ENCODE data around the gene TMPRSS3.

Gene TMPRSS3

DNA sequence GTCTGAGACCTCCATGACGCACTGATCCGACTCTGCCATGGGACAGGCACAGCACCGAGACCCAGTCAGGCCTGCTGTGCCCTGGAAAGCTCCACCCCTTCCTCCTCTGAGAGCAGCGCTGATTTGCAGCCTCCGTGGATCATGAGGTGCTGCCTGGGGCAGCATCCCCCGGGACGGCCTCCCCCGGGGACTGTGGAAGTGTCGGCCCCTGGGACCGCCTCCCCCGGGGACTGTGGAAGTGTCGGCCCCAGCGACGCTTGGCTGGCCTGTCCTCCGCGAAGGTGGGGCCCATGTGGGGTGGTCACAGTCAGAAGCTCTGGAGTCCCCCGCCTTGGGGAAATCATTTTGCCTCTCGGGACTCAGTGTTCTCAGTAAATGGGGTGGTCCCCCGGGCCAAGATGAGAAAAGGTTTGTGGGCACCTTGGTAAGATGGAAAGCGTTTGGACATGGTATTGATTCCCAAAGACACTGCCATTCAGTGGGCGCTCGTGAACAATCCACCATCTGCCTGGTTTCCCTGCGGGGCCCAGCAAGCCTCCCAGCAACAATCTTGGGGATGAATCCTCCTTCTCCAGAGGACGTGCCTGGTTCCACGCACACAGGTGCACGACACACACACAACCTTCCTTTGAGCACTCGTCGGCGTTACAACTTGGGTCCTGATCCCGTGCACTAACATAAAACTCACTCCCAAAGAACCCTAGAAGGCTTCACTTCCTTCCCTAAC is 48.1 kb downstream of the TMPRSS3 start:
- DNase-seq = peak; percentile 1

DNA sequence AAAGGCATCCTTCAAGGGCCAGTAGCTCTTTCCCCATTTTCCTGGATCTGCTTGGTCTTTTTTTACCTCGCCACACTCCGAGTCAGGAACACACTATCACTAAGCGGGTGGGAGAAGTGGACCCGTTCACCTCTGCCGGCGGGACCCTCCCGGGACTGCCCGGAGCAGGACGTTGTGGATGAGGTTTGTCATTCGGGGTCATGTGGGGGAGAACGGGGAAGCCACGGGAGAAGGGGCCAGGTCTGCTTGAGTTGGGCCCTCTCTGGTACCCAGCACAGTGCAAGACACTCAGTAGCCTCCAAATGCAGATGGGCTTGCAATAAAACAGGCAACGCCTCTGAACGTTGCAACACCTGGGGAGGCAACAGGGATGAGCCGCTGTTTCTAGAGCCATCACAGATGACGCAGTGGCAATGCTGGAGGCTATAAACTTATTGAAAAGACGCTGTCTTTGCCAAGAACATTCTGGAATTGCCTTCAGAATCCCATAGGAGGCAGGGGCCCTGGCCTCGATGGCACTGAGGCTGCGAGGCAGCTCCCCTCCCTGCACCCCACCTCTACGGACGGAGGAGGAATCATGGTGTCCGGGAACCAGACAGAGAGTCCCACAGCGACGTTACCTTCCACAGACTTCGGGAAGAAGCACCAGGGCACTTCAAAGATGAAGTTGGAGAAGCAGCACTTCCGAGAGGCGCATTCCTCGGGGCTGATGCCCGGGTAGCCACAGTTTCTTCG is 48.8 kb downstream of the TMPRSS3 start:
- peak; percentile 0 for DNase-seq

DNA sequence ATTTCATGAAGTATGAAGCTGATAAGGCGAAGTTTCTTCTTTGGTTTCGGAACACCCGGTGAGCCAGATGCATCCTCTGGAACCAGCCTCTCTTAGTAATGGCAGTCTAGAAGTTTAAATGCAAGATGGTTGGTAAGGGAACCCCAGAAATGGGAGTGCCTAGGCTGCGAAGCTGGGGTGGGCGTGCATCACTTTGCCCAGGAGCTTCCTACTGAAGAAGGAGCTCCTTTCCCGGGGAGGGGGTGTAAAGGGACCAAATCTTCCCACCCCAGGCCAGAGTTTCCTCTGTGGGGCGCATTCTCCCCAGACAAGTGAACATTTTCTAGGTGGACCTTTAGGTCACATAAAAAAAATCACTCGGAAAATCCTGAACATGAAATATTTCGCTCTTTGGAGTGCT is 49.4 kb downstream of the TMPRSS3 start:
- DNase-seq = peak; percentile 0

DNA sequence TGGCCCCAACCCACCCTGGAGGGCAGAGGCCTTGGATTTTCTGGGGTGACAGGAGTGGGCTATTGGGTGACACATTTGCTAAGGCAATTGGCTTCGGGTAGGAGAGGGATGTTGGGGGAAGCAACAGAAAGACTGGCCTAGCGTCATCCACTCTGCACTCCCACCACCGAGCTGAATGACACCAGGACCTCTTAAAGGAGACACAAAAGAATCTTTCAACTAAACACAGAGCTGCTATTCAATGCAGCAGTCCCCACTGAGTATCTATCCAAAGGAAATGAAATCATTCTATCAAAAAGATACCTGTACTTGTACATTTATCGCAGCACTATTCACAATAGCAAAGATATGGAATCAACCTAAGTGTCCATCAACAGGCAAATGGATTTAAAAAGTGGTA is 51.2 kb downstream of the TMPRSS3 start:
- DNase-seq = no peak

DNA sequence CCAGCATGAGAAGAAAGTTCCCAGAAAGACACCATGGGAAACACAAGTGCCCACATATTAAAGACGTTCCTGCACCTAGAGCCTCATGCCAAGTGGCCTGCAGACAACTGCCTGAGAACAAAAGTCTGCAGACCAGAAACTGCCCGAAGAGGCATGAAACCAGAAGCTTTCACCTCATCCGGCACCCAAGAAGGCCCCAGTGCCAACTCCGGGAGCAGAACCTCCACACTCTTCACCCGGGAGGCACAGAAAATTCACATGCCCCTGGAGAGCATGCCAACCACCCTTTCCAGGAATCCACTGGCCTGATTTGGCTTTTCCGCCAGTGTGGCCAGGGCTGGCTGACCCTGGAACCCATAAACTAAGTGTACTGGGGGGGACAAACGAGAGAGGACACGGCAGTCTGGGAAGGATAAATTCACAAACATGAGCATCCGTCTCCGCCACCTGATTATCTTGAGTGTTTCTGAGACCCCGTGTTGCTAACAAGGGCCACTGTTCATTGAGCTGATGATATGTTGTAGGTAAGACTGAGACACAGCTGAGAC is 51.8 kb downstream of the TMPRSS3 start:
- no peak for DNase-seq

DNA sequence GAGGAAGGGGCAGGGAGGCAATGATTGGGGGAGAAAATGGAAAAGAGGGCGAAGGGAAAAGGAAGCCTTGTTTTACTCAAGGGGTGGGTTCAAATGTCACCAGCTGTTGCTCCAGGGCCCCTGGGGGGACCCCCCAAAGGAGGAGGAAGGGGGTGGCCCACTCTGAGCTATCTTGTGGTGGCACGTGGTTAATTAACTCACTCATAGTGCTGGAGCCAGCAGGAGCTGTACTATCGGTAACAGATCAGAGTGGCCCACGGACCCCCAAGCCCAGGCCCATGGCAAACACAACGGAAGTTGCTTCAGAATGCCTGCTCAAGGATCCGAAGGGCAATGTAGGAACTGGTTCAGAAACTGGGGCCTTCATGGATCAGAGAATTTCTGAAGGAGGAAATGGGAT is 52.3 kb downstream of the TMPRSS3 start:
- DNase-seq = no peak

DNA sequence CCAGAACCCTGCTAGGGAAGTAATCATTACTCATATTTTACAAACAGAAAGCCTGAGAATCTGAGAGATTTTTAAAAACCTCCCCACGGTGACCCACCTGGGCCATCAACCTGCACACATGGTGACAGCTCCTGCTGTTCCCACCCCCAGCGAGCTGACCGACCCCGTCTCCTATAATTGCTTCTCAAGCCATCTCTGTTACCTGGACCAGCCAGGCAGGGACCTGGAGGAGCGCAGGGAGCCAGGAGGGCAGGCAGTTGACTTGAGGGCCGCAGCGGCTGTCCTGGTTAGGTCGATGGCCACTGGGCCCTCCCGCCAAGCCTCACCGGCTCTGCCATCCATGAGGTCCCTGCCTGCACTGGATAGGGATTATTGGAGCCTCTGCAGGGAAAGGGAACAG is 52.8 kb downstream of the TMPRSS3 start:
- no peak for DNase-seq

DNA sequence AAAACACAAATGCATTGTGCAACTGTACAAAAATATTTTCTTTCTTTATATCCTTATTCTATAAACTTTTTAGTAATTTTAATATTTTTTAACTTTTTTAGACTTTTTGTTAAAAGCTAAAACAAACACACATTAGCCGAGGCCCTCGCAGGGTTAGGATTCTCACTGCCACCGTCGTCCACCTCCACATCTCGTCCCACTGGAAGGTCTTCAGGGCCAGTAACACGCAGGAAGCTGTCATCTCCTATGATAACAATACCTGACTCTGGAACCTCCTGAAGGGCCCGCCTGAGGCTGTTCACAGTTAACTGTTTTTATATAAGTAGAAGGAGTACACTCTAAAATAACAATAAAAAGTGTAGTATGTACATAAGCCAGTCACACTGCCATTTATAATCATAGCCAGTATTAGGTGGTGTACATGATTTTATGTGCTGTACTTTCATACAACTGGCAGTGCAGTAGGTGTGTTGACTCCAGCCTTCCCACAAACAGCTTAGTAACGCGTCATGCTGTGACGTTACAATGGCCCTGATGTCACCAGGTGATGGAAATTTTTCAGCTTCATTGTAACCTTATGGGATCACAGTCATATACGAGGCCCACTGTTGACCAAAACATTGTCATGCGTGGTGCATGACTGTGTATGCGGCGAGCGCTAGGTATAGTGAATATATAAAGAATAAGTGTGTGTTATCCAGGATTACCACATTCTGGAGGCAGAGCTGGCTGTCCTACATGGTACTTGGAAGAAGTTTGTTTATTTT is 53.9 kb downstream of the TMPRSS3 start:
- DNase-seq = no peak

DNA sequence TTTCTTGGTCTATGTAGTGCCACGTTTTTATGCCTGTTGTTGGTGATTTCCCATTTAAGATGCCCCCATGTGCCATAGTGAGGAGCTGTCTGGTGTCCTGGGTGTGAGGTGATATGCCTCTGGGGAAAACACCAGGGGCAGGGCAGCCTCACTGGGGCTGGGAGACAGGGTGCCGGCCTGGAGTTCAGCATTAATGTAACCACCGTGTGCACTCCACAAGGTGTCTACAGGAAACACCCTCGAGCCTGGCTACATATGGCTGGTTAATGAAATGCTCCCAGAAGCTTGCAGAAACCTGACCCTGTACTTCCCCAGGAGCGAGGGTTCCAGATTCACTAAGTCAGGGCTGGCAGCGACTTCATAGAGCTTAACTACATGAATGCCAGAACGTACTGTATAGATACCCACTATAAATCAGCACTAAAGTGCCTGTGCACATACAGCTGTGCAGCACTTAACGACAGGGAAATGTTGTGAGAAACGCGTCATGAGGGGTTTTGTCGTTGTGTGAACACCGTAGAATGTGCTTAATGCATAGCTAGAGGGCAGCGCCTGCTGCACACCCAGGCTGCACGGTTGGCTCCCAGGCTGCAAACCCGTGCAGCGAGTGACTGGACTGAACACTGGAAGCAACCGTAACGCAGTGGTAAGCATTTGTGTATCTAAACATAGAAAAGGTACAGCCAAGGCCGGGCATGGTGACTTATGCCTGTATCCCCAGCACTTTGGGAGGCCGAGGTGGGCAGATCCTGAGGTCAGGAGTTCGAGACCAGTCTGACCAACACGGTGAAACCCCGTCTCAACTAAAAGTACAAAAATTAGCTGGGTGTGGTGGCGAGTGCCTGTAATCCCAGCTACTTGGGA is 55.4 kb downstream of the TMPRSS3 start:
- no peak for DNase-seq

DNA sequence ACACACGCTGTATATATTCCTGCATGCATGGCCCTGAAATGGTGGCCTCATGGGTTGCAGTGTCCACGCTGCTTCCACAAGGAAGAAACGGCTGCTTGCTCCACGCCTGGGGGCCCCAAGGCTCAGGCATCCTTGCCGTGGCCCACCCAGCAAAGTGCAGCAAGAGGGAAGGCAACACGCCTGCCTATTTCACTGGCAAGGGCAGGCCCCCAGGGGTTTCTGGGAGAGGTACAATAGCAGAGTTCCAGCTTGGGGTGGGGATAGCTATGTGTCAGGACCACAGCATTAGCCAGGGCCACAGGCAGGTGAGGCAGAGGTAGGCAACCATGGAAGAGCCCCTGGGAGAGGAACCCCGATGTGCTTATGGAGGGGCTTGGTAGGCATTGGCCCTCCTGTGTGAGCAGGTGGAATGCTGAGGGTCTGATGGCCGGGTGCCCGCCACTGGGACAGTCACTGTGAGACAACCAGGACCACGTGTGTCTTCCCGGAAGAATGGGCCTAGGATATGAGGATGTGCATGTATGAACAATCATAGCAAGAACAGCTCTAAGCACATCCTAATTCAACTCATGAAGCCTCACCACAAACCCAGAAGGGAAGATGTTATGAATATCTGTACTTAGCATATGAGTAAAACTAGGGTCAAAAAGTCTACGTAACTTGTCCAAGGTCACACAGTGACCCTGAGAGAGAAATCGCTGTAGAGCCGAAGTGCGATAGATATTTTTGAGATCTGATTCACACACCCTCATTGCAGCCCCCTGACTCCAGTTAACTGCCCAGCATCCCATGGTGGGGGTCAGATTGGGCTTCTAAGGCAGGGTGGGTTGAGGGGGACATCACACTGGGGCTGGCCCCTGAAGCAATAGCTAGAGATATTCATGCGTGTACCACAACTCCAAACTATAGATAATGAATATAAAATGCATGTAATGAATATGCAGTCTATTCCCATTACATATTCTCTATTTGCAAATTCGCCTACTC is 56.8 kb downstream of the TMPRSS3 start:
- DNase-seq = no peak

DNA sequence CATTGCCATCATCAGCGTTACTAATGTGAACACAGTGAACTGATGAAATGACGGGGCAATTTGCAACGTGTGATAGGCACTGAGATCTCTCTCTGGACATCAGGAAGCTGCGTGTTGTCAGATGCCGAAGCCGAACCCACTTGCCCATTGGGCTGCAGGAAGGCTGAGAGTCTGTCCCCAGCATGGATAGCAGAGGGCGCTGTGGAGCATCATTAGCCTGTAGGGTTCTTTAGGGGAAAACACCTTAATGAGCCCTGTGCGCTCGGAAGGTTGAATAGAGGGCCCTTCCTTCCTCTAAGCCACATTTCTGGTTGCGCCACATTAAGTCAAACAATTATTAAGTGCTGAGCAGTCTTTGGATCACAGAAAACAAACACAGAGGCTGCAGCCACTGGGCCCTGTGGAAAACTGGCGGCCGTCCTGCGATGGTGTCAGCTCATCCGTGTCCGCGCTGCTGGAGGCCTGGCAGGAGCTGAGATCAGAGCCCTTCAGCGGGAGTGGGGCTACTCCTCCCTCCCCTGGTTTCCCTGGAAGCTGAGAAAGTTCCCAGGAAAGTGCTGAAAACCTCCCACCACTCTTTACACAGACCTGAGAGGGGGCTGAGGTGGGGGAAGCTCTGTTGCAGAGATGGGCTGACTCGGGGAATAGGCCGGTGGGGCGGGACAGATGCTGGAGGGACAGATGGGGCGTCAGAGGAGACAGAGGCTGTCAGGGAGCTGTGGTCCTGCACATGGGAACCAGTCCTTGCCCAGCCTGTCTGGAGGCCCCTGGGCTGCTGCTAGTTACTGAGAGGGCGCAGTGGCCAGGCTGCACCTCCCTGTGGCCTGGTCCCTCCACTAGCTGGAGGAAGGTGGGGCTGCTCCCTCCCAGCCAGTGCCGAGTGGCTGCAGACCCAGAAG is 57.8 kb downstream of the TMPRSS3 start:
- DNase-seq = peak; percentile 90

DNA sequence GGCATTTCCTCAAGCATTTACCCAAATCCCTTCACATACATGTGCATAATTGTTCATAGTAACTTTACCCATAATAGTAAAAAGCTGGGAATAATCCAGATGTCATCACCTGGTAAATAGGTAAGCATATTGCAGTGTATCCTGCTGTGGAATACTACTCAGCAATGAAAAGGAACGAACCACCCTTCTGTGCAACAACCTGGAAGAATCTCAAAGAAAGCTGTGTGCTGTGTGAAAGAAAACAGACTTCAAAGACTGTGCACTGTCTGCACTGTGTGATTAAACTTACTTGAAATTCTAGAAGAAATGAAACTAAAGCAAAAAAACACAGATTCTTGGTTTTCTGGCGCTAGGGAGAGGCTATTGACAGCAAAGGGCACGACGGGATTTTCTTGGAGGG is 58.6 kb downstream of the TMPRSS3 start:
- no peak for DNase-seq

DNA sequence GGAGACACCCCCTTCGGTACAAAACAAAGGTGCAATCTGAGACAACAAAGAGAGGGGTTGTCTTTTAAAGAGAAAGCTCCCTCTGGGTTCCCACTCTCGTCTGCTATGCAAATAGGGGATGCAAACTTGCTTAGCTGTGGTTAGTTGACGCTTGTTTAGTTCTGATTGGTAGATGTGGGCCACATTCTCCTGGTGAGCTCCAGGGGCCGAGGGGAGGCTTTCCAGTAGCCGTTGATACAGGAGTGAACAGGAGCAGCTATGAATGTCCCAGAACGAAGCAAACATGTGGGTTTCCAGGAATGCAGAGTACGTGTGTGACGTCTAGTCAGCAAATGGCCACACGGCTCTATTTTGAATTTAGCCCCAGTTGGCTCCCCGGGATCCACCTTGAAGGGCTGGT is 59.8 kb downstream of the TMPRSS3 start:
- DNase-seq = no peak

DNA sequence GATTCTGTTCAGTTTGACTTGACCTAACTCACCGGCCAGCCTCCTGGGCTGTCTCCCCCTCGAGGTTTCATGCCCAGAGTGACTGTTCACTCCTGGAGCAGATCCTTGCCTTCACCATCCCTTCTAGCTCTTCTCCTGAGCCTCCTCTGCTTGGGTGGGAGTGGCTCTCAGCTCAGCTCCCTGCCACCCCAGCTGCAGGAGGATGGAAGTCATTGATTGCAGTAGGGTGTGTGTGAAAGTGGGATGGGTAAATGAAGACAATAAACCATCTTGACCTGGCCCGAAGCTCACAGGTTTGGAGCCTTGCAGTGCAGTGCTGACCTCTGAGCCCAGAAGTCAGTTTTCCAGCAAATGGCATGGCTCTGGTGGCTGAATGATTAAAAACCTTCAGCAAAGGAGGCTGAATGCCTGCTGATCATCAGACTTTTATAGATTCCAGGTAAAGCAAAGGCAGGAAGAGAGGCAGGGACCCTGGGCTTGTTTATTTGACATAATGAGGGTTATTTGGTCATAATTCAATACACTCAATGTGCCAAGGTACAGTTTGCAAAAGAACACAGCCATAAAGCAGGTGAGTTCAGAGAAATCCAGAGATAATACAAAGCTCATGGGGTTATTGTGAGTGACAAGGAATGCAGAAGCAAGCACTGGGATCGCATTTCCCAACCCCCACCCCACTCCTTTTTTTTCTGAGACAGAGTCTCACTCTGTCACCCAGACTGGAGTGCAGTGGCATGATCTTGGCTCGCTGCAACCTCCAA is 63.1 kb downstream of the TMPRSS3 start:
- no peak for DNase-seq

DNA sequence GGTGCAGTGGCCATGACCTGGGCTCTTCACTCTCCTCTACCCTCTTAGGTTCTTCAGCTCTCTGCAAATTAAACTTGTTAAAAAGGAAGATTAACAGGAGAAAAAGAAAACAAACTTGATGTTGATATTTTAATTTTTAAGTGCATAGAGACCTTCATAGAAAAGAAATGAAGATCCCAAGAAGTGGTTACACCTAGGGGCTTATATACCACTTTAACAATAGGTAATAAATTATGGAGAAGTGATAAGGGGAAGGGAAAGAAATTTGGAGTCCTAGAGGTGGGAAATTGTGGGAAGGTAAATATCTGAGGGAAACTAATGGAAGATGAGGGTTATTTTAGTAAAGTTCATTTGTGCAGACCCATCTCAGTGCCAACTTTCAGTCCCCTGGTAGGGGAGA is 64.2 kb downstream of the TMPRSS3 start:
- DNase-seq = no peak

DNA sequence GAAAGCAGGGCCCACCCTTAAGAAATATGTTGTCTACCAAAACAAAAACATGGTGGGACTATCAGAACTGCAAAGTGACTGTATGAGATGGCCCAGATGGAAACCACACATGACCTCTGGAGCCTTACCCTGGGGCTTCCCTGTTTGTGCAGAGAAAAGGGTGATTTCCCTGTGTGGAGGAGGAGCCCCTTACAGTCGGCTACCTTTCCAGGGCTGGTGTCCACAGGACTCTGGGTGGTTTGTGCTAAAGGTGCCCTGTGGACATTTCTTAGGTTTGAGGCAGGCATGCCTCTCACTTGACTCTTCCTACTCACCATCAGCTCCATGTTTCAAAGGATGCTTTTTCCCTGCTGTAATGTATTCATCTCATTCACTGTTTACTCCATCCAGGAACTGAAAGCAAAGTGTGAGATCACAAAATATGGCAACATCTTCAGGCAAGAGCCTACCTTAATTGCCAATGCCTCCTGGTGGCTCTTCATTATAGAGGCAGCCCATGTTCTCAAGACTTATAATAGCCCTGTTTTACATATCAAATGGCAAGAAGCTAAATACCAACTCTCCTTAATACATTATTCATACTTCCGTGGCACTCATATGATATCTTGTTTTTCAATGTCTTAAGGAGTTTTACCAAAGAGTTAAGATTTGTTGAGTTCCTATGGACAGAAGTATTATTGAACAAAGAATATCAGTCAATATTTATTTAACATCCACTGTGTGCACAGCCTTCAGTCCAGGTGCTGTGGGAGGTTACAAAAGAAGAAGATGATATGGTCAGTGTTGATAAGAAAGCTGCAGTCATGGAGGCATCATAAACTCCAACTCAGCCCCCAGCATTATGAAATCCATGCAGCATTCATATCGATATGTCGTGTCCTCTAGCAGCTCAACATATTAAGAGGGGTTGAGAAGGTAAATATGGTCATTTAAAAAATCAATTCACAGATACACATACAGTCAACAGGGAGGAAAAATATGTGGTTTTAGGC is 65.2 kb downstream of the TMPRSS3 start:
- no peak for DNase-seq

DNA sequence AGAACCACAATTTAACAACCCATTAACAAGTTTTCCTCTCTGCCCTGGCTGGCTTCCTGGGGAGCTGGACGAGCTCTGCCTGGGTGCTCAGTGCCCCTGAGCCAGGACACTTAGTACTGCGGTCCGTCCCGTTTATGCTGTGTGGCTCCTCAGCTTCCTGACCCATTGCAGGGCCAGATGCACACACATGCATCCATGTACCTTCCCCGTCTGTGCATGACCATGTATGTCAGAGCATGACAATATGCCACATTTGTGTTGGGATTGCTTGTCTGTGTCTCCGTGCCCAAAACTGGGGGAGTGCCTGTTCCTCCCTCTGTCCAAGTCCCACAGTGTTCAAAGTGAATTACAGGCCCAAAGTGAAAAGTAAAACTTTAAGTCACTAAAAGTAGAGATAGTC is 71.0 kb downstream of the TMPRSS3 start:
- no peak for DNase-seq

All from activated CD4-positive, alpha-beta T cell treated with anti-CD3 and anti-CD28 coated beads for 48 hours (primary cell).